ENCODE results near the gene RAB11FIP3.

The RAB11FIP3 gene

DNA sequence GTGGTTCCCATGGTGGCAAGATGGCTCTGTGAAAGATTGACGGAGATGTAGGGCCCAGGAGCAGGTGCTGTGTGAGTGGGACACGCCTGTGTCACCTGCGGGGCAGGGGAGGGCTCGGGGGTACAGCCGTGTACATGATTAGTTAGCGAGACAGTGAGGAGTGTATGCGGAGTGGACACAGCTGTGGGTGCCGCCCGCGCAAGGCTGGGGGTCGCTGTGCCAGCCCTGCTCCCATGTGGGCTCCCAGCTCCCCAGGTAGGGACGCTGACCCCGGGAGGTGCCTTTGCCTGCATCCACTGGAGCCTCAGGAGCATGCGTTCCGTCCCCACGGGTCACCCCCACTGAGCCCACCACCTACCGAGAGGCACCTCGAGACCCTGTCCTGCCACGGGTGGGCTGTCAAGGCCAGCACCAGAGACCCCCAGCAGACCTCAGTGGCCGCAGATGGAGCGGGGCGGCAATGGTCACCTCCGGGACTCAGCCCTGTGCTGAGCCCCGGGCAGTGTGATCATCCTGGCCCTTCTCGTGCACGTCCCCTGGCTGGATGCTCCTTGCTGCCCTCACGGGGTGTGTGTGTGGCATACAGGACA lies 109.5 kb downstream of the RAB11FIP3 start:
- DNase-seq: no peak

- DNase-seq: no peak
Observed at GRCh38 chr16:535446-536405, 110.3 kb downstream of the RAB11FIP3 start.

- no peak for DNase-seq
Observed at GRCh38 chr16:536746-537145, 111.3 kb downstream of the RAB11FIP3 start.

DNA sequence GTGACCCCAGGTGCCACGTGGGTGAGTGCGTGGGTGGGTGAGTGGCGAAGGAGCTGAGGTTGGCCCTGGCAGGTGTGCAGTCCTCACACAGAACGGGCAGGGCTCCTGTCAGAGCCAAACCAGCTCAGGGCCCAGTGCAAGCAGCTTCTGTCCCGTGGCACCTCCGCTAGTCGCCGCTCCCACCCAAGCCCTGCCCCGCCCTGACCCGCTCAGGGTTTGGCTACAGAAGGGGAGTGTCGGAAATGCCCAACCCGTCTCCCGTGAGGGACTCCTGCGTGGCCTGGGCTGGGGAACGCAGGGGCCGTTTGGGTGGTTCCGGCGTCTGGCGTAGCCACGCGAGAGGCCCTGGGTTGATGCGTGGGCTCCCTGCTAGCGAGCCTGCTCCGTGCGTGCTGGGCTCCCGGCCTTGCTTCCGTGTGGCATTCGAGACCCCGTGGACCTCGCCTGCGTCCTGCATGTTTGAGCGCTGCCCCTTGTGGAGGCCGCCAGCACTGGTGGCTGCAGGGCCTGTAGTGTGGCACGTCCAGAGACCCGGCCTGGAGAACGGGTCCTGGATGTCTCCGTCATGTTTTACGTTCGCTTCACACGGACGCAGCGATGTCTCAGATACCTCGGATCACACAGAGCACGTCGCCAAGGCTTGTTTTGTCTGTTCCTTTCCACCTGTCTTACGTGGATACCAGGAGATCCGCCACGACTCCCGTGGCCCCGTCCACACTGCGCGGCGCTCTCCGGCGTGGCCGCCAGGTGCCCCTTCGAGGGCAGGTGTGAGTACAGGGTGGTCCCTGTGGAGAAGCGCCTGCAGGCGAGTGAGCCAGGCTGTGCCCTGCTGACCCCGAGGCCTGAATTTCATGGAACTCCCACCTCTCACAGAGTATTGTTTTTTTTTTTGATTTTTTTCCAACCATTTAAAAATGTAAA lies 112.2 kb downstream of the RAB11FIP3 start:
- DNase-seq: no peak

GRCh38 chr16:539901-540530 lies 114.6 kb downstream of the RAB11FIP3 start:
- no peak for DNase-seq

- no peak for DNase-seq
Observed at GRCh38 chr16:540645-541340, 115.3 kb downstream of the RAB11FIP3 start.

- DNase-seq: no peak
Observed at GRCh38 chr16:543301-544164, 118.1 kb downstream of the RAB11FIP3 start.

- DNase-seq: no peak
Observed at GRCh38 chr16:544517-544916, 119.1 kb downstream of the RAB11FIP3 start.

DNA sequence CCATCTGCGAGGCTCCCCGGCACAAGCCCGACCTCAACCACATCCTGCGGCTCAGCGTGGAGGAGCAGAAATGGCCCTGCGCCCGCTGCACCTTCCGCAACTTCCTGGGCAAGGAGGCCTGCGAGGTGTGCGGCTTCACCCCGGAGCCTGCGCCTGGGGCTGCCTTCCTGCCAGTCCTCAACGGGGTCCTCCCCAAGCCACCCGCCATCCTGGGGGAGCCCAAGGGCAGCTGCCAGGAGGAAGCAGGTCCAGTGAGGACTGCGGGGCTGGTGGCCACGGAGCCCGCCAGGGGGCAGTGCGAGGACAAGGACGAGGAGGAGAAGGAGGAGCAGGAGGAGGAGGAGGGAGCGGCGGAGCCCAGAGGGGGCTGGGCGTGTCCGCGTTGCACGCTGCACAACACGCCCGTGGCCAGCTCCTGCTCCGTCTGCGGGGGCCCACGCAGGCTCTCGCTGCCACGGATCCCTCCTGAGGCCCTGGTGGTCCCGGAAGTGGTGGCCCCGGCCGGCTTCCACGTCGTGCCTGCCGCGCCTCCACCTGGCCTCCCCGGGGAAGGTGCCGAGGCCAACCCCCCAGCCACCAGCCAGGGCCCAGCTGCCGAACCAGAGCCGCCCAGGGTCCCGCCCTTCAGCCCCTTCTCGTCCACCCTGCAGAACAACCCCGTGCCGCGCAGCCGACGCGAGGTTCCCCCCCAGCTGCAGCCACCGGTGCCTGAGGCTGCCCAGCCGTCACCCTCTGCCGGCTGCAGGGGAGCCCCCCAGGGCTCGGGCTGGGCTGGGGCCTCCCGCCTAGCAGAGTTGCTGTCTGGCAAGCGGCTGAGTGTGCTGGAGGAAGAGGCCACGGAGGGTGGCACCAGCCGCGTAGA lies 121.7 kb downstream of the RAB11FIP3 start:
- DNase-seq: no peak

DNA sequence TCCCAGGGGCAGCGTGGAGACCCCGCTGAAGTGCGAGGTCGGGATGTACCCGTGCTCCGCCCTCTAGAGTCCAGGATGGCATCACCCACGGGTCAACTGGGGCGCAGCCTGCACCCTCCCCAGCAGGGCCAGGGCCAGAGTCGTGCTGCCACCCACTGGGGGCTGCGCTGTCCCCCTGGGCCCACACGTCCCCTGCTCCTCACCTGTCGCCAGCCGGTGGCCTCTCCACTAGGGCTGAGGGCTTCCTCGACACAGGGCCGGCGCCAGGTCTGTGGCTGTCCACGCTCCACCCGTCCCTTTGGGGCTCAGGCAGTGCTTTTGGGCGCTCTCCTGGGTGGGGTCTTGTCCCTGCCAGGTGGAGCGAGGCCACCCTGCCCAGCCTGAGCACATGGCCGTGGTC lies 123.1 kb downstream of the RAB11FIP3 start:
- DNase-seq: no peak

GRCh38 chr16:549544-550263 lies 124.3 kb downstream of the RAB11FIP3 start:
- DNase-seq: no peak

GRCh38 chr16:551210-551609 lies 125.8 kb downstream of the RAB11FIP3 start:
- no peak for DNase-seq

GRCh38 chr16:552171-552570 lies 126.7 kb downstream of the RAB11FIP3 start:
- no peak for DNase-seq

DNA sequence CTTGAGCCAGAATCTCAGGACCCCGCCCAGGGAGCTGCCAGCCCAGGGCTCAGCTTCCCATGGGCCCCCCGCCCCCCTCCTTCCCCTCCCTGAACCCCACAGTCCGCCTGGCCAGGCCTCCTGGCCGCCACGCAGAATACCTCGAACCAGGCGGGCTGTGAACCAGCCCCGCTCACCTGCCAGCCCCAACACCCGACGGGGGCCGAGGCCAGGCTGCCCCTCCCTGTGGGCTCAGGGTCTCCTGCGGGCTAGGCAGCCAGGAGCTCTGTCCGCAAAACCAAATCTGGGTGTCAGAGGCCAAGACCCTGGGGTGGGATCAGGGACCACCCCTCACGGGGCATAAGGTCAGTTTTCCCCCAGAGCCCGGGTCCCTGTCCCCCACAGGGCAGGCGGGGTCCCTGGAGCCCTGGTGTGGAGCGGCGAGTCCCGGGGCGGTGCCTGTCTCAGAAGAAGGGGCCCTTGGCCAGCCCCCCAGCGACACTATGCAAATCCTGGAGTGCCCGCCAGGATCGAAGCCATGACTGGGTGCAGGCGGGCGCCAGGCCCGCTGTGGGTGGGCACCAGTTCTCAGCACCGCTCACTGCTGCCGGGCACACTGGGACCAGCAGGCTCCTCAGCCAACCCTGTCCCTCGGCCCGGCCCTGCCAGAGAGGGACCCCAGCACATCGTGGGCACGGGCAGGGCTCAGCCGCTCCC lies 128.3 kb downstream of the RAB11FIP3 start:
- no peak for DNase-seq

GRCh38 chr16:554297-554621 lies 128.8 kb downstream of the RAB11FIP3 start:
- DNase-seq: no peak

DNA sequence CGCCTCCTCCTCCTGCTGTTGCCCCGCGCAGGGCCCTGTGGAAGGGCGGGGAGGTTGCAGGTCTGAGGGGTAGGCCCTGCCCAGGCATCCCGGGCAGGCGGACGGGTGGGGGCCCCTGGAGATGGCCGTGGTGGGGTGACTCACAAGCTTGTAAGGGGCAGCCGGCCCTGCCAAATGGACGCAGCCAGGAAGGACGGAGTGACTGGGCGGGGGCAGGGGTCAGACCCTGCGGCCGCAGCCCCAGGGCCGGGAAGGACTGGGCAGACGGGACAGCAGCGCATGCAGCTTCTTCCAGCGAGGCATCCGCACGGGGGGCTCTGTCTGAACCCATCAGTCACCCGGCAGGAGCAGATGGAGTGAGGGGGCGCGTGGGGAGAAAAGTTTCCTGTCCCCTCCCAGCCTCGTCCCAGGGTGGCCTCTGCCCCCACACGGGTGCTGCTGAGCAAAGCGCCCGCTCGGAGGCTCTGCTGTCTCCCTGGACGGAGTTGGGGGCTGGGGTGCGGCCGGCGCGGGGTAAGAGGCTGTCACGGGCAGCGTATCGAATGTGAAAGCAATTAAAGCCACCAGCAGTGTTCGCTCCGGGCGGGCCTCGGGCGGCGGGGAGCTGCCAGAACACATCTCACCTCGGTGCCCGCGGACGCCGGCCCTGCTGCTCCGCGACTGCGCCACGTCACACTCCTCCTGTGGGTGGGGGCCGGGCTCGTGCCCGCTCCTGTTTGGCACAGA lies 129.4 kb downstream of the RAB11FIP3 start:
- DNase-seq: no peak

DNA sequence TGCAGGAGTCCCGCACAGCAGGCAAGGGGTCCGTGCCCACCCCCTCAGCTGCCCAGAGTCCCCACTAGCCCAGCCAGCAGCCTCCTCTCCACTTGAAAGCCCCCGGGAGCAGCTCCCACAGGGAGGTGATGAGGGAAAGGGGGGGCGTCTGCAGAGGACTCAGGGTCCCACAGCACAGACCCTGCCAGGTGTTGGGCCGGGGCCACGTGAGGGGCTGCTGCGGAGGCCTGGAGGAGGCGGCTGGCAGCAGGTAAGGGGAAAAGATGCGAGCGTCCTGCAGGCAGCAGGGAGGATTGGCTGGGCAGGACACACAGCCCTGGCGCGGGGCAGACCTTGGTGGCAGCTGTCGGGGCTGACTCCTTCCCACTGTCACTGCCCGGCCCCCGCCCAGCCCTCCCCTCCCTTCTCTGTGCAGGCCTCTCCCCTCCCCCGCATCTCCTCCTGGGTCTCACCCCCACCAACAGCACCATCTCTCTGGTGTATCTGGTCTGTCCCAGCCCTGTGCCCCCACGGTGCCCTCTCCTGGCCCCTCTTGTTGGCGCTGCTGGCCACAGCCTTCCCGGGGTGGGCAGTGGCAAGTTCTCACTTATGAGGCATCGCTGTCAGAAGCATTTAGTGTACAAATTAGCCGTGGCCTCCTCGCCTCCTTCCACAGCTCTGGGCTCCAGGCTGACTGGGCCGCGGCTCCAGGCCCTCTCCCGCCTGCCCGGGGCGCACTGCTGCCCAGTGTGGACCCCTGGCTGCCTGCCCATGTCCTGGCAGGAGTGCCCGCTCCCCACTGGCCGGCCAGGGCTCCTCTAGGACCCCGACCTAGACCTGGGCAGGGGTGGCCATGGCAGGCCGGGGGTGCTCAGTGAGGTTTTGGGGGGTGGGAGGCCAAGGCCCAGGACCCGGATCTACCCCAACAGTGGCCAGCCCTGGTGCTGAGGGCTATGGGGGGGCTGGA lies 130.4 kb downstream of the RAB11FIP3 start:
- DNase-seq: no peak

All from NCI-H510A (cell line).